HG02884 (cell line): ENCODE results near the gene CLIP3.
"Not testable (repeated sequence)": the region's sequence is repeated elsewhere in the genome, so short reads cannot be mapped to it uniquely, and the experiment has no call there.

Experiments used
- ATAC-seq: cut with Tn5 transposase; IDR thresholded peaks from one replicate; pipeline ENCODE4 v1.9.1; 2021; ENCODE audit warnings: mild to moderate bottlenecking, moderate library complexity; ENCODE audit not compliant: unreplicated experiment

Gene CLIP3

GRCh38 chr19:36032251-36033104 is at the start of gene CLIP3:
Gene CLIP3 (minus strand): TSS chr19:36032873. CDS start chr19:36032357, 516 bp downstream.
- no peak for ATAC-seq

GRCh38 chr19:36081894-36082293 is 49.2 kb upstream of the CLIP3 start:
- ATAC-seq: no peak

- no peak for ATAC-seq
Observed at GRCh38 chr19:36081385-36081784, 48.7 kb upstream of the CLIP3 start.

- no peak for ATAC-seq
Observed at GRCh38 chr19:36079389-36079945, 46.8 kb upstream of the CLIP3 start.

- no peak for ATAC-seq
Observed at GRCh38 chr19:36073121-36073876, 40.6 kb upstream of the CLIP3 start.

- ATAC-seq: no peak
Observed at GRCh38 chr19:36072081-36072480, 39.4 kb upstream of the CLIP3 start.

GRCh38 chr19:36068810-36069499 is 36.3 kb upstream of the CLIP3 start:
- not testable (repeated sequence) for ATAC-seq

- no peak for ATAC-seq
Observed at GRCh38 chr19:36067681-36068080, 35.0 kb upstream of the CLIP3 start.

GRCh38 chr19:36064826-36065225 is 32.2 kb upstream of the CLIP3 start:
- ATAC-seq: no peak

- ATAC-seq: no peak
Observed at GRCh38 chr19:36061367-36061766, 28.7 kb upstream of the CLIP3 start.

GRCh38 chr19:36060430-36060829 is 27.8 kb upstream of the CLIP3 start:
- ATAC-seq: no peak

- ATAC-seq: no peak
Observed at GRCh38 chr19:36059180-36059910, 26.7 kb upstream of the CLIP3 start.

- no peak for ATAC-seq
Observed at GRCh38 chr19:36058481-36059179, 26.0 kb upstream of the CLIP3 start.

- peak; percentile 71 for ATAC-seq
Observed at GRCh38 chr19:36054733-36055686, 22.3 kb upstream of the CLIP3 start, which contains the start of gene WDR62. Gene WDR62 (plus strand): TSS chr19:36054897. CDS start chr19:36054972, 75 bp downstream.

GRCh38 chr19:36054119-36054732 is 21.6 kb upstream of the CLIP3 start, which contains the start of gene THAP8:
Gene THAP8 (minus strand): TSS chr19:36054285. CDS start chr19:36054217, 68 bp downstream.
- peak; percentile 77 for ATAC-seq

- ATAC-seq: no peak
Observed at GRCh38 chr19:36051637-36052036, 19.0 kb upstream of the CLIP3 start.

GRCh38 chr19:36051236-36051635 is 18.6 kb upstream of the CLIP3 start:
- ATAC-seq: no peak

GRCh38 chr19:36049080-36049698 is 16.5 kb upstream of the CLIP3 start:
- ATAC-seq: no peak
